Measurements from ENCODE around the gene LAPTM5. TPM values are rescaled to one million over a fixed set of nuclear protein-coding genes. Genes with fewer than 3 reads are reported as not detected.

The LAPTM5 gene
- total and polyA plus RNA-seq, 4 donors: 58.7 to 653 (median 271) TPM

DNA sequence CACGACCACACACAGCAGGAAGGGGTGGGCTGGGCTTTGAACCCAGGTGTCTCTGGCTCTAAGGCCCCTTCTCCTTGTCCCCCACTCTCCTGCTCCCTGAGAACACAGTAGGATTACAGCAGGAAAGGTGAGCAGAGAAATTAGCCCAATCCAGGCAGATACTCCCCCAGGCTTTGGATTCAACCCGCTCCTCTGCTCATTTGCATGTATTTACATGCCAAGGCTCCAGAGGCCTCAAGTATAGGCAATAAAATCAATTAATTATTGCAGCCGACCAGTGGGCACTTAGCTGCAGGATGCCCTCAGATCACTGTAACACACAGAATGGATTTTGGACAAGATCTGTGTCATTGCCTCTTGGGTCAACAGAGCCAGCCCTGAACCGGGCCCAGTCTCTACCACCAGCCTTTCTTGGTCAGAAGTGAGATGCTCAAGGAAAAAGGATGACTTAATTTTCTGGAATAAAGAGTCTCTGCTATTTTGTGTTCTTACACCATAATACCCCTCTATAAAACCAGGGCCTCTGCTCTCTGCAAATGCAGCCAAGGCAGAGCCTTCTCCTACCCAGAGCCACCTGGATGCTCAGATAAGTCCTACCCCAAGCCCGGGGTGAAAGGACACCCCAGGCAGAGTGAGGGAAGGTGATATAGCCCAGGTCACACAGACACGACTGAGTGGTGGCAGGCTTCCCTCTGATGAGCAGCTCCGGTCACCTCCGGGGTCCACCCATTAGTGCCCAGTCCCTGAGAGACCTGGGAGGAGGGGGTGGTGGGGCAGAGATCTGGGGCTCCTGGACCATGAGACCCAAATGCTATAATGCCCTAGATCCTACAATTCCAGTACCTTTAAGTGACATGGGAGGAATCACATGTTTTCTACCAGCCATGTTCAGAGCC, 63.0 kb downstream of the LAPTM5 start:
- WGBS, 2 donors: 72 to 82% methylated on average over 8 of the region's 8 CpGs
- ATAC-seq (ENCODE audit: insufficient read depth, low FRiP score) (no peak), DNase-seq (peak in 1 of 3 donors; percentile 8)
- Histone ChIP-seq H3K4me3 (no peak overlapping the region), H3K9me3 (ENCODE audit: control insufficient read depth in 4 of 4, insufficient read depth in 3 of 4, low read length in 3 of 4) (no peaks in the 10 kb centered on the region), H3K36me3 (ENCODE audit: control insufficient read depth in 4 of 4, insufficient read depth in 4 of 4, low read length in 4 of 4) (no peaks in the 10 kb centered on the region), H3K27me3 (ENCODE audit: control insufficient read depth in 3 of 3, insufficient read depth in 3 of 3, low read length in 2 of 3) (no peaks in the 10 kb centered on the region), H3K27ac (ENCODE audit: low read depth in 1 of 2, low read length in 1 of 2) (no peak overlapping the region), H3K4me1 (ENCODE audit: control insufficient read depth in 5 of 5, insufficient read depth in 5 of 5, low read length in 5 of 5) (peaks cover 0 to 3% (median 0%) of the 10 kb centered on the region in 5 donors), H3K9ac (ENCODE audit: insufficient read depth in 1 of 2, low read length in 2 of 2) (no peak overlapping the region)
- TF ChIP-seq, protein P1, sequence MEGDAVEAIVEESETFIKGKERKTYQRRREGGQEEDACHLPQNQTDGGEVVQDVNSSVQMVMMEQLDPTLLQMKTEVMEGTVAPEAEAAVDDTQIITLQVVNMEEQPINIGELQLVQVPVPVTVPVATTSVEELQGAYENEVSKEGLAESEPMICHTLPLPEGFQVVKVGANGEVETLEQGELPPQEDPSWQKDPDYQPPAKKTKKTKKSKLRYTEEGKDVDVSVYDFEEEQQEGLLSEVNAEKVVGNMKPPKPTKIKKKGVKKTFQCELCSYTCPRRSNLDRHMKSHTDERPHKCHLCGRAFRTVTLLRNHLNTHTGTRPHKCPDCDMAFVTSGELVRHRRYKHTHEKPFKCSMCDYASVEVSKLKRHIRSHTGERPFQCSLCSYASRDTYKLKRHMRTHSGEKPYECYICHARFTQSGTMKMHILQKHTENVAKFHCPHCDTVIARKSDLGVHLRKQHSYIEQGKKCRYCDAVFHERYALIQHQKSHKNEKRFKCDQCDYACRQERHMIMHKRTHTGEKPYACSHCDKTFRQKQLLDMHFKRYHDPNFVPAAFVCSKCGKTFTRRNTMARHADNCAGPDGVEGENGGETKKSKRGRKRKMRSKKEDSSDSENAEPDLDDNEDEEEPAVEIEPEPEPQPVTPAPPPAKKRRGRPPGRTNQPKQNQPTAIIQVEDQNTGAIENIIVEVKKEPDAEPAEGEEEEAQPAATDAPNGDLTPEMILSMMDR (IDR thresholded peaks at IDR 0.05; ENCODE audit: control extremely low read depth, extremely low read depth): no peak

DNA sequence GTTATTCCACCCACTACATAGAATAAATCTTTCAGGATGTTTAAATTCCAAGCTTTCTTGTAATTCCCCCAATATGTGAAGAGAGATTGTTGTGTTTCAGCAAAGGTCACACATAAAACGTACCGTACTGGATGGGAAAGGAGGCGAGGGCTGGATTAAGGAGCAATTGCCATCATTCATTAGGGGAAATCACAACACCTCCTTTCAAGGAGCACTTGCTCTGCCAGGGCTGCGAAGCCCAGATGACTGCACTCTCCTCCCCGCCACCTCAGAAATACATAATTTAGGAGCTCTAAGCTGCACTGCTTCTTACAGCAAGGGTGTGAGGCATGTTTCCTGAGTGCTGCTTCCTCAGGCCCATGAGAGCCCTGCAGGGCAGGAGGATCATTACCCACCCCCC, 63.8 kb downstream of the LAPTM5 start:
- Histone ChIP-seq H3K9ac (ENCODE audit: insufficient read depth in 1 of 2, low read length in 2 of 2) (no peak overlapping the region), H3K4me3 (no peak overlapping the region), H3K27ac (ENCODE audit: low read depth in 1 of 2, low read length in 1 of 2) (no peak overlapping the region), H3K36me3 (ENCODE audit: control insufficient read depth in 4 of 4, insufficient read depth in 4 of 4, low read length in 4 of 4) (no peaks in the 10 kb centered on the region), H3K27me3 (ENCODE audit: control insufficient read depth in 3 of 3, insufficient read depth in 3 of 3, low read length in 2 of 3) (no peaks in the 10 kb centered on the region), H3K4me1 (ENCODE audit: control insufficient read depth in 5 of 5, insufficient read depth in 5 of 5, low read length in 5 of 5) (peaks cover 0 to 3% (median 0%) of the 10 kb centered on the region in 5 donors), H3K9me3 (ENCODE audit: control insufficient read depth in 4 of 4, insufficient read depth in 3 of 4, low read length in 3 of 4) (no peaks in the 10 kb centered on the region)
- DNase-seq (no peak), ATAC-seq (ENCODE audit: insufficient read depth, low FRiP score) (no peak)
- WGBS, 2 donors: 71 to 90% methylated on average over 5 of the region's 5 CpGs
- TF ChIP-seq, protein P1 (IDR thresholded peaks at IDR 0.05; ENCODE audit: control extremely low read depth, extremely low read depth): no peak

DNA sequence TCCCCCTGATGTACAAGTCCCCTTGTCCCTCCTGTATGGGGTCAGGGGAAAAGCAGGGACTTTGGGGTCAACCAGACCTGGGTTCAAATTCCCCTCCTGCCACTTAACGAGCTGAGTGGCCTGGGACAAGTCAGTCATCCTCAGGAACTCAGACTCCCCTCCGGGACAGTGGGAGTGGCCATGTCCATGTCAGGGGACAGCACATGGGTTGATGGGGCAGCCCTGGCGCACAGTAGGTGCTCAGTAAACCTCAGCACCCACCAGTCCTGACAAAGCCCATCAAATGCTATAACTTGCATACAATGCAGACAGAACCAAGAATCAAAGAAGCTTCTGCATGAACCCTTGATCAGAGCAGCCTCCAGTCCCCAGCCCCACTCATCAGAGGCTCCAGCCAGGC, 64.2 kb downstream of the LAPTM5 start:
- TF ChIP-seq, protein P1 (IDR thresholded peaks at IDR 0.05; ENCODE audit: control extremely low read depth, extremely low read depth): no peak
- ATAC-seq (ENCODE audit: insufficient read depth, low FRiP score) (no peak), DNase-seq (peak in 1 of 3 donors; percentile 5)
- H3K27me3 ChIP-seq (ENCODE audit: control insufficient read depth in 3 of 3, insufficient read depth in 3 of 3, low read length in 2 of 3): no peaks in the 10 kb centered on the region
- H3K27ac ChIP-seq (ENCODE audit: low read depth in 1 of 2, low read length in 1 of 2): no peak overlapping the region
- no peaks in the 10 kb centered on the region for H3K9me3 ChIP-seq (ENCODE audit: control insufficient read depth in 4 of 4, insufficient read depth in 3 of 4, low read length in 3 of 4)
- H3K4me3 ChIP-seq: no peak overlapping the region
- no peaks in the 10 kb centered on the region for H3K36me3 ChIP-seq (ENCODE audit: control insufficient read depth in 4 of 4, insufficient read depth in 4 of 4, low read length in 4 of 4)
- WGBS, 2 donors: 85 to 89% methylated on average over 3 of the region's 3 CpGs
- peaks cover 0 to 3% (median 0%) of the 10 kb centered on the region in 5 donors for H3K4me1 ChIP-seq (ENCODE audit: control insufficient read depth in 5 of 5, insufficient read depth in 5 of 5, low read length in 5 of 5)
- H3K9ac ChIP-seq (ENCODE audit: insufficient read depth in 1 of 2, low read length in 2 of 2): no peak overlapping the region

Data from lung (tissue), 12 donors.